Thyroid gland (tissue), 4 donors: ENCODE measurements around the gene GRAMD4. TPM values are rescaled to one million over a fixed set of nuclear protein-coding genes. Genes with fewer than 3 reads are reported as not detected.

Experiments
- DNase-seq, 2 donors: peaks; one replicate each; pipeline ENCODE4 v3.0.0-alpha.2; 2019
- H3K27ac ChIP-seq, 3 donors: fragments of 200-600 bp; sonication (generic); 1 replicate in 2 of 3; 2 replicates in 1 of 3; pipeline ENCODE4 v1.5.1; 2016 to 2019; ENCODE audit warnings: mild to moderate bottlenecking in 1 of 3, moderate library complexity in 1 of 3
- H3K27me3 ChIP-seq: fragments of 200-600 bp; sonication (generic); one replicate; pipeline ENCODE4 v1.5.1; 2019
- H3K36me3 ChIP-seq, 2 donors: fragments of 200-600 bp; sonication (generic); one replicate each; pipeline ENCODE4 v1.5.1; 2016 to 2019
- H3K4me1 ChIP-seq, 2 donors: fragments of 200-600 bp; sonication (generic); one replicate each; pipeline ENCODE4 v1.5.1; 2017 to 2019
- H3K4me3 ChIP-seq, 3 donors: fragments of 200-600 bp; sonication (generic); replicated peaks in 1 of 3; 1 replicate in 2 of 3; 2 replicates in 1 of 3; pipeline ENCODE4 v1.5.1; 2016; ENCODE audit warnings: mild to moderate bottlenecking in 1 of 3
- H3K9me3 ChIP-seq: fragments of 200-600 bp; sonication (generic); one replicate; pipeline ENCODE4 v1.5.1; 2017
- CTCF ChIP-seq, 6 experiments: fragments of 200-600 bp in 3 of 6; fragments of 450-650 bp in 3 of 6; sonication (generic) in 3 of 6; IDR thresholded peaks; one replicate each; pipeline ENCODE4 v1.5.1; 2016 to 2019; ENCODE audit warnings: antibody characterized with exemption in 6 of 6, mild to moderate bottlenecking in 2 of 6, inconsistent platforms in 1 of 6, moderate library complexity in 1 of 6
- POLR2A ChIP-seq, 2 donors: fragments of 450-650 bp; IDR thresholded peaks; one replicate each; pipeline ENCODE4 v1.6.1; 2017; ENCODE audit warnings: antibody characterized with exemption in 2 of 2, mild to moderate bottlenecking in 2 of 2, moderate library complexity in 1 of 2
- WGBS, 2 donors: methylation state at CpG; one replicate each; pipeline ENCODE4 v1.1.5; 2017; 5-methylcytosine and 5-hydroxymethylcytosine counted together
- intact Hi-C: fragments of 100-400 bp; cut with DNase I; formaldehyde crosslinking; loops from one replicate; pipeline ENCODE4 v1.15.1; 2023
- total RNA-seq, 4 donors: library from RNA; depleted of rRNA; stranded (reverse); fragments of >200 nt; gene quantifications; one replicate each; pipeline ENCODE4 v1.2.3, GENCODE V29; 2016

The GRAMD4 gene
- total RNA-seq, 4 donors from 2014 or later: 33.5 to 193 (median 62.1) TPM

GRCh38 chr22:46674906-46675305 lies 54.7 kb downstream of the GRAMD4 start:
- TF ChIP-seq POLR2A (IDR thresholded peaks at IDR 0.05) (no peak), CTCF (IDR thresholded peaks at IDR 0.05) (no peak)
- peaks cover 11 to 20% of the 10 kb centered on the region in 2 donors for H3K36me3 ChIP-seq
- no peaks in the 10 kb centered on the region for H3K27me3 ChIP-seq
- no peak for DNase-seq
- no peak overlapping the region for H3K27ac ChIP-seq
- no peak overlapping the region for H3K4me3 ChIP-seq
- no peaks in the 10 kb centered on the region for H3K4me1 ChIP-seq
- no peaks in the 10 kb centered on the region for H3K9me3 ChIP-seq
- 84 to 89% methylated on average over 6 to 9 of the region's 11 CpGs for WGBS, 2 donors
- intact Hi-C loops: no loop called here

GRCh38 chr22:46675479-46675878 lies 55.3 kb downstream of the GRAMD4 start:
- no peak for DNase-seq
- intact Hi-C loops: no loop called here
- no peaks in the 10 kb centered on the region for H3K27me3 ChIP-seq
- 91 to 98% methylated on average over 13 of the region's 13 CpGs for WGBS, 2 donors
- H3K4me1 ChIP-seq: no peaks in the 10 kb centered on the region
- TF ChIP-seq CTCF (IDR thresholded peaks at IDR 0.05): no peak
- TF ChIP-seq POLR2A (IDR thresholded peaks at IDR 0.05): no peak
- no peak overlapping the region for H3K4me3 ChIP-seq
- H3K36me3 ChIP-seq: peaks cover 6 to 20% of the 10 kb centered on the region in 2 donors
- H3K9me3 ChIP-seq: no peaks in the 10 kb centered on the region
- H3K27ac ChIP-seq: no peak overlapping the region

DNA sequence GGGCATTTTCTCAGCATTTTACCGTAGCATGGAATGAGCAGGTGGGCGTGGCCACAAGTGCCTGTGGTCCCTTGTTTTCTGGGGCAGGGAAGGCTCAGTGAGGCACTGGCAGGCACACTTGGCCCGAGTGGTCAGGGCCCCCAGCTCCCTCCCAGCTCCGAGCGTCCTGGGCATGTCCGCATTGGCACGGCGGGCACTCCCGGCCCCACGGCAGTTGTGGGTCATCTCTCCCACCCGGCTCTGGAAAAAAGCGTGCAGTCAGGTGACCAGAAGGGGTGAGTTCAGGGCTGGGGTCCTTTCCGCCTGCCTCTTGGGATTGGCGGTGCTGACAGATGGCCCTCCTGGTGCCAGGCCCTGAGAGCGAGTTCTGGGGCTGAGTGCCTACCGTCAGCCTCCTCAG lies 55.8 kb downstream of the GRAMD4 start:
- TF ChIP-seq CTCF (IDR thresholded peaks at IDR 0.05): no peak
- TF ChIP-seq POLR2A (IDR thresholded peaks at IDR 0.05): no peak
- 94 to 97% methylated on average over 7 to 10 of the region's 16 CpGs for WGBS, 2 donors
- Histone ChIP-seq H3K27ac (no peak overlapping the region), H3K4me3 (no peak overlapping the region), H3K36me3 (peaks cover 6 to 20% of the 10 kb centered on the region in 2 donors), H3K4me1 (no peaks in the 10 kb centered on the region), H3K9me3 (no peaks in the 10 kb centered on the region), H3K27me3 (no peaks in the 10 kb centered on the region)
- intact Hi-C loops: no loop called here
- DNase-seq: no peak

DNA sequence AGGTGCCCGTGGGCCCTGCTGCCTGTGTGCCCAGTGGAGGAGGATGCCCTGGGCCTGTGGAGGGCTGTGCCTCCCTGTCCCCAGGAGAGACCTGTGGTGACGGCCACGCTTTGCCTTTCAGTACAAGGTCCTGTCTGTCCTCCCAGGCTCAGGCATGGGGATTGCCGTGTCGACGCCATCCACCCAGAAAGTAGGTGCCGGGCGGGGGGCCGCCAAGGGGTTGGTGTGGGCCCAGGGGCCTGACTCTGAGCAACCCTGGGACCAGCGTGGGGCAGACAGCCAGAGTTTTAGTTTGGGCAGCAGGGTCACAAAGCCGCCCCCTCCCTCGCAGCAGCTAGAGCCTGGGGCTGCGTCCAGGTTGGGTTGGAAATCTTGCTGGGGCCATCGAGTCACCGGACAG lies 56.3 kb downstream of the GRAMD4 start:
- DNase-seq: no peak
- H3K9me3 ChIP-seq: no peaks in the 10 kb centered on the region
- no peaks in the 10 kb centered on the region for H3K4me1 ChIP-seq
- intact Hi-C loops: no loop called here
- no peak for TF ChIP-seq CTCF (IDR thresholded peaks at IDR 0.05)
- no peak for TF ChIP-seq POLR2A (IDR thresholded peaks at IDR 0.05)
- H3K4me3 ChIP-seq: no peak overlapping the region
- no peak overlapping the region for H3K27ac ChIP-seq
- no peaks in the 10 kb centered on the region for H3K27me3 ChIP-seq
- peaks cover 6 to 20% of the 10 kb centered on the region in 2 donors for H3K36me3 ChIP-seq
- WGBS, 2 donors: 100% methylated on average over 2 of the region's 15 CpGs; no CpG with 5 or more reads in 1 of the 2 donors

GRCh38 chr22:46676881-46677280 lies 56.7 kb downstream of the GRAMD4 start:
- H3K9me3 ChIP-seq: no peaks in the 10 kb centered on the region
- peaks cover 6 to 20% of the 10 kb centered on the region in 2 donors for H3K36me3 ChIP-seq
- intact Hi-C loops: no loop called here
- H3K4me1 ChIP-seq: no peaks in the 10 kb centered on the region
- TF ChIP-seq POLR2A (IDR thresholded peaks at IDR 0.05) (no peak), CTCF (IDR thresholded peaks at IDR 0.05) (no peak)
- H3K4me3 ChIP-seq: no peak overlapping the region
- no peak for DNase-seq
- WGBS, 2 donors: 95 to 97% methylated on average over 13 of the region's 14 CpGs
- H3K27me3 ChIP-seq: no peaks in the 10 kb centered on the region
- H3K27ac ChIP-seq: no peak overlapping the region
